ENCODE results near the gene PRG3.

The PRG3 gene

DNA sequence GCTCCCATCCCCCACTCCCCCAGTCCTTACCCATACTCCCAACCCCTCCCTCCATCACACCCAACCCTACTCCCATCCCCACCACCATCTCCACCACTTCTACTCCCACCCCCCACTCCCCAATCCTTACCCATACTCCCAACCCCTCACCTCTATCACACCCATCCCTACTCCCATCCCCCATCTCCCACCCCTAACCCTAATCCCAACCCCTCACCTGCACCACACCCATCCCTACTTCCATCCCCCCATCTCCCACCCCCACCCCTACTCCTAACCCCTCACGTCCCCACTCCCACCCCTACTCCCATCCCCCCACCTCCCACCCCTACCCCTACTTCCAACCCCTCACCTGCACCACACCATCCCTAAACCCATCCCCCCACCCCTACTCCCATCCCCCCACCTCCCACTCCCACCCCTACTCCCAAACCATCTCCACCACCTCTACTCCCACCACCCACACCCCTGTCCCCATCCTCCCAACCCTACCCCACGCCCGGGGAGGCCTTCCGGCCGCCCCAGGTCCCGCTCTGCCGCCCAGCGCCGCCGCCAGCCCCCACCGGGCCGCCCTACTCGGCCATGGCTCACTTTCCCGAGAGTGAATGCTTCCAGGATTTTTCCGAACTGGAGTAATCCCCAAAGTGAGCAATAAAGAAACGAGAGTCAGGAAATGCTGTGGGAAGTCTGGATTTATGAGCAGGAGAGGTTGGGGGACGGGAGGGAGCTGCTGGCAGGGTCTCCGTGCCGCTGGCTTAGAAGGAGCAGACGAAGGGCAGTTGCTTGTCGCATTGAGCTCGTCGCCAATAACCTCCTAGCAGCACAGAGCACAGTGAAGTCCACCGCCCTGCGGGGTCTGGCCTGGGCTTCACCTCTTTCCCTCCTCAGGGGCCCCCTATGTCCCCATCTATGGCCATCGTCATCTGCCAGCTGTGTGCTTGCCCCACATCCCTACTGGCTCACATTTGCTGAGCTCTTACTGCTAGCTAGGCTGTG is 4.6 kb downstream of the PRG3 start:
- intact Hi-C loops (cut with DNase I; ENCODE audit: low total_unique reads) = no loop called here
- H3K4me3 ChIP-seq = no peak overlapping the region
- no peaks in the 10 kb centered on the region for H3K9me3 ChIP-seq
- no peaks in the 10 kb centered on the region for H3K36me3 ChIP-seq
- H3K27me3 ChIP-seq = peaks cover 0 to 25% of the 10 kb centered on the region in 2 donors
- no peak overlapping the region for H3K27ac ChIP-seq
- no peaks in the 10 kb centered on the region for H3K4me1 ChIP-seq
- no peak for TF ChIP-seq CTCF (IDR thresholded peaks at IDR 0.05)
- DNase-seq = no peak

DNA sequence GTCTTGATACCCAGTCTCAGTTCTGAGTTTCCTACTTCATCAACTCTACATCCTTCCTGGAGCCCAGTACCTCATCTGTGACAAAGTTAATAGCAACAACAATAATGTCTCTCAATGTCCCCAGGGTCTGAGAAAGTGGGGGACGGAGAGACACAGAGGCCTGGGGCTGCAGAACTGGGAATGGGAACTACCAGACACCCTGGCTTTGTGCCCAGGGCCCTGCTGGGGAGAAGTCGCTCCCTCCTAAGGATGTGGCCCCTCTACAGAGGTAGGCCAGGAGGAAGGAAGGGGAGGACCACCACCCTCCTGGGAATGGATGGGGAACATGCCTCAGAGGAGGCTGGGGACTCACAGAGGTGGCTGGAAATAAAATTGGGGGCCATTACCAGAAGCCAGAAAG is 5.5 kb downstream of the PRG3 start:
- TF ChIP-seq CTCF (IDR thresholded peaks at IDR 0.05) = no peak
- H3K4me3 ChIP-seq = no peak overlapping the region
- intact Hi-C loops (cut with DNase I; ENCODE audit: low total_unique reads) = no loop called here
- H3K9me3 ChIP-seq = no peaks in the 10 kb centered on the region
- no peak for DNase-seq
- H3K36me3 ChIP-seq = no peaks in the 10 kb centered on the region
- H3K4me1 ChIP-seq = no peaks in the 10 kb centered on the region
- H3K27ac ChIP-seq = no peak overlapping the region
- H3K27me3 ChIP-seq = peaks cover 0 to 25% of the 10 kb centered on the region in 2 donors

DNA sequence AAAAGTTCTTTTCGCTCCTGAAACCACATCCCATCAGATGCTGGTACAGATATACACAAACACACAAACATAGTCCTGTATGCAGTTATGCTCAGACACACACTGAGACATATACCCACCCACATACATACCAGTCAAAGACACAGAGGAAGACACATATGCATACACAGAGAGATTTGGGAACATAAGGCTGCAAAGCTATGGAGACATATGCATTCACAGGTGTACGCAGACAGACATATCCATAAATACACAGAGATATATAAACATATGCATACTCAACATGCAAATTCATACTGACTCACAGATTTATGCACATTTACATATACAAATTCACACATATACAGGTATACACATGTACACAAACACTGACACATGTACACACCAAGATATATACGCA is 6.0 kb downstream of the PRG3 start:
- no peaks in the 10 kb centered on the region for H3K9me3 ChIP-seq
- no peak for DNase-seq

DNA sequence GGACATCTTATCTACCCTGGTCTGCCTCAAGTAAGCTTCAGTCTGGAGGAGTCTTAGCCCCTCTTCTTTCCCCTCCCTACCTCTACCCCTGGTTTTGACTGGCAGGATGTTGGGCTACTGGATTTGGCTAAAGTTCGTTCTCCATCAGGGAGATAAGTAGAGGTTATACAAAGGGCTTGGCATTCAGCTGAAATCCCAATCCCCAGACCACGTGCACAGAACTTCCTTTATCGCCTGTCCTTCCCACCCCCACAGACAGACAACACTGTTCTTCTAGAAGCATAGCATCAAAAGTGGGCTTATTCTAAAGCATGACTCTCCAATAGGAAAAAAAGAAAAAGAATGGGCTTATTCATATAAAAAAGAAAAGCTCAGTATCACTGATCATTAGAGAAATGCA is 7.8 kb downstream of the PRG3 start:
- H3K9me3 ChIP-seq = no peaks in the 10 kb centered on the region
- no peaks in the 10 kb centered on the region for H3K4me1 ChIP-seq
- no peak for TF ChIP-seq CTCF (IDR thresholded peaks at IDR 0.05)
- intact Hi-C loops (cut with DNase I; ENCODE audit: low total_unique reads) = no loop called here
- peaks cover 0 to 29% of the 10 kb centered on the region in 2 donors for H3K27me3 ChIP-seq
- H3K27ac ChIP-seq = no peak overlapping the region
- H3K36me3 ChIP-seq = no peaks in the 10 kb centered on the region
- no peak for DNase-seq
- no peak overlapping the region for H3K4me3 ChIP-seq

More for the DNA sequence above, 6.0 kb downstream of the PRG3 start:
- Histone ChIP-seq H3K4me3 (no peak overlapping the region), H3K27me3 (peaks cover 0 to 25% of the 10 kb centered on the region in 2 donors), H3K27ac (no peak overlapping the region), H3K36me3 (no peaks in the 10 kb centered on the region), H3K4me1 (no peaks in the 10 kb centered on the region)
- TF ChIP-seq CTCF (IDR thresholded peaks at IDR 0.05) = no peak
- intact Hi-C loops (cut with DNase I; ENCODE audit: low total_unique reads) = no loop called here

DNA sequence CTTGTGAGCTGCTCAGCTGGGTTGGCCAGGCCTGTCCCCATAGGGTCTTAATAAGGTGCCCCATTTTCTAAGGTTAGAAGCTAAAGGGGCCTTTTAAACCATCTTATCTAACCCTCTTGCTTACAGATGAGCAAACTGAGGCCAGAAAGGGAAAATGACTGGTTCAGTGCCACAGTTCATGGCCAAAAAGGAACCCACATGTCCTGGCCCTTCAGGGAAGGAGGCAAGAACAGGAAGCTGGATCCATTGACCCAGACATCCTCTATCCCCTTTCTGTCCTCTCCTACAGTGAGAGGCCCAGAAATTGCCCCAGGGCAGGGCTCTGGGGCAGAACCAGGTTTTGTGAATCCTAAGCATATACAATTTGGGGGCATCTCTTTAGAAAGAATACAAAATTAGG is 10.0 kb downstream of the PRG3 start:
- no peaks in the 10 kb centered on the region for H3K36me3 ChIP-seq
- peaks cover 0 to 20% of the 10 kb centered on the region in 2 donors for H3K27me3 ChIP-seq
- H3K9me3 ChIP-seq = no peaks in the 10 kb centered on the region
- TF ChIP-seq CTCF (IDR thresholded peaks at IDR 0.05) = no peak
- no peak overlapping the region for H3K4me3 ChIP-seq
- no peaks in the 10 kb centered on the region for H3K4me1 ChIP-seq
- intact Hi-C loops (cut with DNase I; ENCODE audit: low total_unique reads) = no loop called here
- no peak overlapping the region for H3K27ac ChIP-seq
- DNase-seq = no peak
